Measurements from ENCODE around the gene MYO1B. TPM values are rescaled to one million over a fixed set of nuclear protein-coding genes. Genes with fewer than 3 reads are reported as not detected.

MYO1B gene
- total RNA-seq, 1 experiment from 2014 or later: 43.2 TPM

GRCh38 chr2:191327484-191327883 lies 82.3 kb downstream of the MYO1B start:
- Histone ChIP-seq H3K9me3 (ENCODE audit: control insufficient read depth, low read depth, low read length) (no peaks in the 10 kb centered on the region), H2AK5ac (ENCODE audit: insufficient read length, low read length) (no peak overlapping the region), H3K14ac (ENCODE audit: insufficient read depth, low read length) (no peak overlapping the region), H3K27ac (ENCODE audit: insufficient read length, low read depth, low read length) (no peak overlapping the region), H3K27me3 (ENCODE audit: insufficient read depth, low read length) (no peaks in the 10 kb centered on the region), H3K4me1 (ENCODE audit: insufficient read depth, low read length) (peaks cover 3% of the 10 kb centered on the region; the same call in 1 of the 2 replicates), H2BK15ac (ENCODE audit: low read depth, low read length) (no peak overlapping the region), H3K23ac (ENCODE audit: insufficient read length, low read depth, low read length) (no peak overlapping the region), H4K5ac (ENCODE audit: insufficient read length, low read depth, low read length) (no peak overlapping the region), H2BK20ac (ENCODE audit: low read depth, low read length, poor library complexity, severe bottlenecking) (no peak overlapping the region), H2BK5ac (ENCODE audit: insufficient read length, low read length) (no peak overlapping the region), H4K20me1 (ENCODE audit: control insufficient read depth, insufficient read depth, insufficient read length) (no peaks in the 10 kb centered on the region), H3K79me1 (ENCODE audit: insufficient read depth, low read depth, low read length, poor library complexity, severe bottlenecking) (peaks cover 6% of the 10 kb centered on the region), H4K91ac (ENCODE audit: insufficient read length, low read depth, low read length) (no peak overlapping the region), H3K9ac (ENCODE audit: extremely low read depth, insufficient read length, low read length) (no peak overlapping the region), H3K4me2 (ENCODE audit: insufficient read depth, insufficient read length, low read length) (no peak overlapping the region), H2BK120ac (ENCODE audit: low read depth, low read length, poor library complexity, severe bottlenecking) (no peak overlapping the region), H3K4ac (ENCODE audit: low read depth, low read length) (no peak overlapping the region), H2BK12ac (ENCODE audit: insufficient read length, low read depth, low read length) (no peak overlapping the region), H2AFZ (ENCODE audit: low read length) (no peak overlapping the region), H3K79me2 (ENCODE audit: insufficient read depth, low read length) (no peaks in the 10 kb centered on the region), H4K8ac (replicated peaks; ENCODE audit: insufficient read length, low read depth, low read length) (no peak overlapping the region), H3T11ph (ENCODE audit: low read length) (no peak overlapping the region), H3K23me2 (ENCODE audit: insufficient read length, low read depth, low read length, poor library complexity, severe bottlenecking) (no peaks in the 10 kb centered on the region), H3K18ac (ENCODE audit: insufficient read length, low read depth, low read length) (no peak overlapping the region), H3K56ac (ENCODE audit: insufficient read length, low read depth, low read length) (no peak overlapping the region)
- WGBS (ENCODE audit: extremely low coverage, insufficient read length, low lambda C conversion rate): no CpG with 5 or more reads among the region's 1 CpG
- TF ChIP-seq CTCF (conservative IDR thresholded peaks at IDR 0.05): no peak
- DNase-seq: no peak
- Mint-ChIP-seq H3K4me3 (no peak overlapping the region), H3K9me3 (peaks cover 6 to 13% of the 10 kb centered on the region in 2 experiments; a peak in 4 of 5 replicates), H3K36me3 (ENCODE audit: insufficient read depth in 1 of 3, low read depth in 3 of 3) (peaks cover 23 to 29% (median 26%) of the 10 kb centered on the region in 3 experiments), H3K27me3 (ENCODE audit: low read depth) (no peaks in the 10 kb centered on the region), H3K27ac (no peak overlapping the region), H3K4me1 (peaks cover 18% of the 10 kb centered on the region in 2 experiments)

All from H9 (cell line).